HG03457 (cell line): Measurements from ENCODE around the gene TFCP2L1.

Experiments
- ATAC-seq: cut with Tn5 transposase; IDR thresholded peaks from one replicate; pipeline ENCODE4 v1.9.1; 2021; ENCODE audit warnings: moderate number of reproducible peaks; ENCODE audit not compliant: unreplicated experiment

The TFCP2L1 gene

GRCh38 chr2:121295911-121296650 lies 11.1 kb upstream of the TFCP2L1 start:
- no peak for ATAC-seq

GRCh38 chr2:121294881-121295840 lies 10.2 kb upstream of the TFCP2L1 start:
- ATAC-seq = no peak

- no peak for ATAC-seq
Observed at GRCh38 chr2:121293450-121294325, 8.7 kb upstream of the TFCP2L1 start.

- ATAC-seq = no peak
Observed at GRCh38 chr2:121291251-121291580, 6.2 kb upstream of the TFCP2L1 start.

- no peak for ATAC-seq
Observed at GRCh38 chr2:121289271-121289670, 4.3 kb upstream of the TFCP2L1 start.

GRCh38 chr2:121288454-121289231 lies 3.6 kb upstream of the TFCP2L1 start:
- ATAC-seq = no peak

GRCh38 chr2:121287956-121288355 lies 3.0 kb upstream of the TFCP2L1 start:
- no peak for ATAC-seq

GRCh38 chr2:121287146-121287798 lies 2.3 kb upstream of the TFCP2L1 start:
- ATAC-seq = no peak

- no peak for ATAC-seq
Observed at GRCh38 chr2:121286506-121286905, 1.5 kb upstream of the TFCP2L1 start.

GRCh38 chr2:121285926-121286325 lies 924 bp upstream of the TFCP2L1 start:
- ATAC-seq = no peak

- ATAC-seq = no peak
Observed at GRCh38 chr2:121283670-121284462, 1.1 kb downstream of the TFCP2L1 start.

GRCh38 chr2:121282800-121283385 lies 2.1 kb downstream of the TFCP2L1 start:
- ATAC-seq = no peak

- ATAC-seq = no peak
Observed at GRCh38 chr2:121281694-121282093, 3.3 kb downstream of the TFCP2L1 start.

- ATAC-seq = no peak
Observed at GRCh38 chr2:121281107-121281506, 3.9 kb downstream of the TFCP2L1 start.

GRCh38 chr2:121279476-121280220 lies 5.4 kb downstream of the TFCP2L1 start:
- no peak for ATAC-seq

GRCh38 chr2:121276341-121276740 lies 8.7 kb downstream of the TFCP2L1 start:
- no peak for ATAC-seq

GRCh38 chr2:121273116-121273515 lies 11.9 kb downstream of the TFCP2L1 start:
- no peak for ATAC-seq

GRCh38 chr2:121272596-121272995 lies 12.4 kb downstream of the TFCP2L1 start:
- no peak for ATAC-seq
